SK-N-SH (cell line): ENCODE results near the gene CPEB4. TPM values are rescaled to one million over a fixed set of nuclear protein-coding genes. Genes with fewer than 3 reads are reported as not detected.

ENCODE experiments used
- CTCF ChIA-PET: fragments of 300-600, 350-600 bp; formaldehyde crosslinking; extraction: SDS; loops from one replicate; lab custom pipeline; 2021; lab: Yijun Ruan, JAX
- POLR2A ChIA-PET: fragments of 350-600 bp; sonication (Branson Sonifier 250); formaldehyde crosslinking; extraction: SDS; loops from one replicate; lab custom pipeline; 2020; ENCODE audit warnings: antibody characterized with exemption, inconsistent platforms; lab: Yijun Ruan, JAX
- DNase-seq: peaks from one replicate; pipeline ENCODE4 v3.0.0; 2012
- H2AFZ ChIP-seq: fragments of 200-600 bp; sonication (generic); 2 replicates; pipeline ENCODE4 v1.8.1; 2016; ENCODE audit warnings: antibody characterized with exemption, mild to moderate bottlenecking, low read depth
- H3F3A ChIP-seq: fragments of 200-600 bp; sonication (generic); replicated peaks from 2 replicates; pipeline ENCODE3; 2016; ENCODE audit warnings: antibody characterized with exemption, mild to moderate bottlenecking; ENCODE audit not compliant: insufficient read depth
- H3K27ac ChIP-seq, 2 experiments: fragments of 200-500 bp in 1 of 2; fragments of 200-600 bp in 1 of 2; sonication (Bioruptor generic) in 1 of 2; sonication (generic), shearing (Covaris generic) in 1 of 2; 2 replicates each; pipeline versions ENCODE4 v1.5.1 to v1.6.1; 2014 to 2016; ENCODE audit warnings: low read depth in 2 of 2, inconsistent platforms in 1 of 2, low read length in 1 of 2, mild to moderate bottlenecking in 1 of 2, mixed read lengths in 1 of 2
- H3K27me3 ChIP-seq: fragments of 200-600 bp; sonication (generic), shearing (Covaris generic); 2 replicates; pipeline ENCODE4 v1.6.1; 2016; ENCODE audit warnings: mixed run types; ENCODE audit not compliant: insufficient read depth
- H3K36me3 ChIP-seq, 2 experiments: fragments of 200-500 bp in 1 of 2; fragments of 200-600 bp in 1 of 2; sonication (Bioruptor generic) in 1 of 2; sonication (generic) in 1 of 2; replicated peaks in 1 of 2; 2 replicates each; pipeline versions ENCODE3 to v1.5.1; 2014 to 2016; ENCODE audit warnings: low read length in 1 of 2, mild to moderate bottlenecking in 1 of 2; ENCODE audit not compliant: insufficient read depth in 2 of 2, control insufficient read depth in 1 of 2
- H3K4me1 ChIP-seq, 2 experiments: fragments of 200-500 bp in 1 of 2; fragments of 200-600 bp in 1 of 2; sonication (Bioruptor generic) in 1 of 2; sonication (generic), shearing (Covaris generic) in 1 of 2; 2 replicates each; pipeline versions ENCODE4 v1.5.1 to v1.6.1; 2014 to 2016; ENCODE audit warnings: low read depth in 1 of 2, low read length in 1 of 2, mixed run types in 1 of 2; ENCODE audit not compliant: insufficient read depth in 2 of 2, control insufficient read depth in 1 of 2
- H3K4me2 ChIP-seq: fragments of 200-600 bp; sonication (generic), shearing (Covaris generic); 2 replicates; pipeline ENCODE4 v1.6.1; 2017; ENCODE audit warnings: mixed run types
- H3K4me3 ChIP-seq, 2 experiments: fragments of 200-500 bp in 1 of 2; fragments of 200-600 bp in 1 of 2; sonication (Bioruptor generic) in 1 of 2; sonication (generic), shearing (Covaris generic) in 1 of 2; 2 replicates each; pipeline versions ENCODE4 v1.5.1 to v1.8.1; 2014 to 2016; ENCODE audit warnings: low read depth in 2 of 2, inconsistent platforms in 1 of 2, low read length in 1 of 2, mild to moderate bottlenecking in 1 of 2, mixed read lengths in 1 of 2, moderate library complexity in 1 of 2
- H3K79me2 ChIP-seq: fragments of 200-600 bp; sonication (generic); 2 replicates; pipeline ENCODE4 v1.8.1; 2017; ENCODE audit warnings: mild to moderate bottlenecking; ENCODE audit not compliant: insufficient read depth
- H3K9ac ChIP-seq: fragments of 200-600 bp; sonication (generic); 2 replicates; pipeline ENCODE4 v1.6.1; 2017; ENCODE audit warnings: mixed run types
- H3K9me2 ChIP-seq: fragments of 200-600 bp; sonication (generic); 2 replicates; pipeline ENCODE4 v1.6.1; 2017; ENCODE audit warnings: mixed run types
- H3K9me3 ChIP-seq: fragments of 200-600 bp; sonication (generic); 2 replicates; pipeline ENCODE4 v1.6.1; 2017; ENCODE audit warnings: mixed run types, mild to moderate bottlenecking, moderate library complexity
- H4K20me1 ChIP-seq: fragments of 200-600 bp; sonication (generic); 2 replicates; pipeline ENCODE4 v1.6.1; 2017; ENCODE audit warnings: mild to moderate bottlenecking, mixed run types; ENCODE audit not compliant: insufficient read depth
- CHD2 ChIP-seq: fragments of 150-350 bp; IDR thresholded peaks from 2 replicates; pipeline ENCODE4 v1.6.1; 2018; ENCODE audit warnings: low read length; ENCODE audit not compliant: partially characterized antibody
- CTCF ChIP-seq: fragments of 200-600 bp; sonication (generic); IDR thresholded peaks from 2 replicates; pipeline ENCODE4 v1.6.1; 2017; ENCODE audit warnings: antibody characterized with exemption, mild to moderate bottlenecking, moderate library complexity
- ELF1 ChIP-seq: IDR thresholded peaks from 2 replicates; pipeline ENCODE4 v1.4.0; 2012
- EP300 ChIP-seq, 2 experiments: IDR thresholded peaks; 2 replicates each; pipeline versions ENCODE4 v1.4.0 to v1.6.1; 2012; ENCODE audit warnings: borderline replicate concordance in 1 of 2, low read depth in 1 of 2, low read length in 1 of 2
- FOSL2 ChIP-seq: IDR thresholded peaks from 2 replicates; pipeline ENCODE4 v1.4.0; 2012; ENCODE audit warnings: low read depth, mild to moderate bottlenecking, moderate library complexity, borderline replicate concordance
- FOXM1 ChIP-seq: IDR thresholded peaks from 2 replicates; pipeline ENCODE4 v1.4.0; 2012; ENCODE audit warnings: low read depth, mild to moderate bottlenecking
- GATA2 ChIP-seq: sonication (generic); formaldehyde crosslinking; IDR thresholded peaks from 2 replicates; pipeline ENCODE4 v1.5.0; 2020; ENCODE audit warnings: mild to moderate bottlenecking, missing genetic modification reagents
- IRF3 ChIP-seq: fragments of 150-350 bp; IDR thresholded peaks from 2 replicates; pipeline ENCODE4 v1.6.1; 2016; ENCODE audit warnings: mild to moderate bottlenecking, low read depth, low read length
- NFIC ChIP-seq: IDR thresholded peaks from 2 replicates; pipeline ENCODE4 v1.4.0; 2012; ENCODE audit warnings: borderline replicate concordance
- POLR2AphosphoS5 ChIP-seq: IDR thresholded peaks from 2 replicates; pipeline ENCODE4 v1.6.1; 2012; ENCODE audit warnings: low read depth, low read length
- RCOR1 ChIP-seq: fragments of 150-350 bp; IDR thresholded peaks from 2 replicates; pipeline ENCODE4 v1.6.1; 2017; ENCODE audit warnings: antibody characterized with exemption, low read length
- REST ChIP-seq: IDR thresholded peaks from 2 replicates; pipeline ENCODE4 v1.6.1; 2012; ENCODE audit warnings: mild to moderate bottlenecking, low read depth, low read length, moderate library complexity
- RXRA ChIP-seq: IDR thresholded peaks from 2 replicates; pipeline ENCODE4 v1.4.0; 2012; ENCODE audit warnings: low read depth, mild to moderate bottlenecking, borderline replicate concordance
- SMC3 ChIP-seq: IDR thresholded peaks from 2 replicates; pipeline ENCODE4 v1.6.1; 2012; ENCODE audit warnings: low read depth, low read length, improper control_type of control experiment
- TCF12 ChIP-seq: IDR thresholded peaks from 2 replicates; pipeline ENCODE4 v1.4.0; 2012
- WGBS: methylation state at CpG from one replicate; pipeline ENCODE4 v1.1.6; 2017; ENCODE audit warnings: low lambda C conversion rate; 5-methylcytosine and 5-hydroxymethylcytosine counted together
- polyA plus RNA-seq, 3 experiments: library from polyadenylated mRNA; depleted of rRNA; stranded (reverse); fragments of >200 nt; gene quantifications; 2 replicates each; pipeline ENCODE4 v1.2.3, GENCODE V29; 2012

CPEB4 gene
- polyA plus RNA-seq, 1 of the 3 experiments (the other 2 are of a cell fraction), result 6.8 TPM

- H3K4me1 ChIP-seq, result peaks cover 0 to 5% of the 10 kb centered on the region in 2 experiments; a peak in 1 of 4 replicates
- H3K36me3 ChIP-seq, result no peaks in the 10 kb centered on the region
- CTCF ChIA-PET, result no interaction called here
- 47% methylated on average over 6 of the region's 6 CpGs for WGBS
- no peak overlapping the region for H3K4me2 ChIP-seq
- H3K27me3 ChIP-seq, result no peaks in the 10 kb centered on the region
- H3K79me2 ChIP-seq, result no peaks in the 10 kb centered on the region
- H3K4me3 ChIP-seq, result no peak overlapping the region
- TF ChIP-seq RXRA, result no peak
- TF ChIP-seq EP300 (IDR thresholded peaks at IDR 0.05; ENCODE audit: borderline replicate concordance in 1 of 2, low read depth in 1 of 2, low read length in 1 of 2), result no peak
- TF ChIP-seq SMC3, result no peak
- no peak for TF ChIP-seq GATA2 (CRISPR knock-in tag)
- no peak for TF ChIP-seq REST
- TF ChIP-seq FOXM1, result no peak
- no peak for TF ChIP-seq FOSL2
- no peak for TF ChIP-seq TCF12
- no peak for TF ChIP-seq CTCF
- no peak for TF ChIP-seq RCOR1
- TF ChIP-seq CHD2, result no peak
- POLR2A ChIA-PET, result no interaction called here
- H3K27ac ChIP-seq, result no peak overlapping the region
- H2AFZ ChIP-seq, result no peak overlapping the region
- H3K9me2 ChIP-seq, result no peaks in the 10 kb centered on the region
- no peak overlapping the region for H3K9ac ChIP-seq
- H3K9me3 ChIP-seq, result no peaks in the 10 kb centered on the region
- no peak for DNase-seq
- no peaks in the 10 kb centered on the region for H4K20me1 ChIP-seq
- H3F3A ChIP-seq, result no peaks in the 10 kb centered on the region
Measured at GRCh38 chr5:173850659-173851058, 37.5 kb upstream of the CPEB4 start.

GRCh38 chr5:173851595-173852243 is 36.4 kb upstream of the CPEB4 start:
- H3F3A ChIP-seq, result no peaks in the 10 kb centered on the region
- no peaks in the 10 kb centered on the region for H4K20me1 ChIP-seq
- no peaks in the 10 kb centered on the region for H3K9me3 ChIP-seq
- TF ChIP-seq IRF3 (no peak), ELF1 (no peak), RXRA (no peak), NFIC (no peak), RCOR1 (no peak), POLR2AphosphoS5 (no peak)
- TF ChIP-seq, all 33 proteins: peak for 0
- ChIA-PET CTCF (no interaction called here), POLR2A (no interaction called here)
- 64% methylated on average over 10 of the region's 10 CpGs for WGBS
- Histone ChIP-seq H3K4me1 (peaks cover 0 to 5% of the 10 kb centered on the region in 2 experiments; a peak in 1 of 4 replicates), H2AFZ (no peak overlapping the region), H3K4me3 (no peak overlapping the region), H3K4me2 (no peak overlapping the region), H3K27ac (no peak overlapping the region), H3K36me3 (no peaks in the 10 kb centered on the region), H3K9ac (no peak overlapping the region), H3K9me2 (no peaks in the 10 kb centered on the region), H3K79me2 (no peaks in the 10 kb centered on the region), H3K27me3 (no peaks in the 10 kb centered on the region)
- no peak for DNase-seq
